H1 (cell line): ENCODE results near the gene PRRT1. TPM values are rescaled to one million over a fixed set of nuclear protein-coding genes. Genes with fewer than 3 reads are reported as not detected.

Source experiments
- CTCF ChIA-PET: fragments of 300-600 bp; sonication (Branson Sonifier 250); formaldehyde crosslinking; loops from one replicate; lab custom pipeline; 2021; ENCODE audit not compliant: partially characterized antibody; lab: Charles Lee
- POLR2A ChIA-PET: fragments of 300-600 bp; sonication (Branson Sonifier 250); formaldehyde crosslinking; loops from one replicate; lab custom pipeline; 2021; ENCODE audit warnings: inconsistent platforms; ENCODE audit not compliant: partially characterized antibody; lab: Charles Lee
- DNase-seq, 2 experiments: peaks; one replicate each; pipeline versions ENCODE4 v3.0.0 to v3.0.0-alpha.2; 2010 to 2022; ENCODE audit warnings: low spot score in 2 of 2, low read depth in 1 of 2, mixed read lengths in 1 of 2
- FAIRE-seq: peaks from 2 replicates; lab custom pipeline; 2011; peaks lifted over from hg19 to GRCh38; lab: Jason Lieb, UNC
- H2AFZ ChIP-seq: 2 replicates; pipeline ENCODE4 v1.8.1; 2012; ENCODE audit warnings: low read length, inconsistent platforms
- H2AK5ac ChIP-seq: 2 replicates; pipeline ENCODE4 v1.6.1; 2013; ENCODE audit warnings: low read depth, low read length
- H2BK120ac ChIP-seq: replicated peaks from 2 replicates; pipeline ENCODE3; 2013; ENCODE audit warnings: low read depth, low read length, inconsistent platforms
- H2BK12ac ChIP-seq: 2 replicates; pipeline ENCODE4 v1.6.1; 2013; ENCODE audit warnings: low read depth, low read length
- H2BK15ac ChIP-seq: 2 replicates; pipeline ENCODE4 v1.6.1; 2013; ENCODE audit warnings: low read length
- H2BK20ac ChIP-seq: 2 replicates; pipeline ENCODE4 v1.6.1; 2013; ENCODE audit warnings: low read length
- H2BK5ac ChIP-seq: 2 replicates; pipeline ENCODE4 v1.6.1; 2013; ENCODE audit warnings: low read depth, low read length
- H3K14ac ChIP-seq: 2 replicates; pipeline ENCODE4 v1.6.1; 2013; ENCODE audit warnings: inconsistent platforms; ENCODE audit not compliant: insufficient read length
- H3K18ac ChIP-seq: 2 replicates; pipeline ENCODE4 v1.6.1; 2013; ENCODE audit warnings: low read length; ENCODE audit errors: extremely low read depth
- H3K23ac ChIP-seq: 2 replicates; pipeline ENCODE4 v1.6.1; 2013; ENCODE audit warnings: inconsistent platforms; ENCODE audit not compliant: insufficient read length
- H3K23me2 ChIP-seq: 2 replicates; pipeline ENCODE4 v1.6.1; 2013; ENCODE audit warnings: low read depth, low read length
- H3K27ac ChIP-seq: 2 replicates; pipeline ENCODE4 v1.6.1; 2011; ENCODE audit warnings: low read depth, low read length, inconsistent platforms
- H3K27me3 ChIP-seq, 4 experiments: replicated peaks in 1 of 4; 1 replicate in 1 of 4; 2 replicates in 3 of 4; pipeline versions ENCODE4 v1.6.1 to v1.8.1; 2011 to 2013; ENCODE audit warnings: low read length in 3 of 4, mild to moderate bottlenecking in 3 of 4, inconsistent platforms in 2 of 4, mixed read lengths in 2 of 4, moderate library complexity in 1 of 4; ENCODE audit not compliant: control insufficient read depth in 3 of 4, insufficient read depth in 3 of 4; ENCODE audit errors: extremely low read depth in 1 of 4
- H3K36me3 ChIP-seq, 4 experiments: 2 replicates each; pipeline versions ENCODE4 v1.6.1 to v1.8.1; 2011 to 2013; ENCODE audit warnings: mild to moderate bottlenecking in 4 of 4, low read length in 3 of 4, moderate library complexity in 2 of 4, control low read depth in 1 of 4, inconsistent platforms in 1 of 4; ENCODE audit not compliant: insufficient read depth in 4 of 4, control insufficient read depth in 2 of 4
- H3K4ac ChIP-seq: replicated peaks from 2 replicates; pipeline ENCODE3; 2013; ENCODE audit warnings: low read length, low read depth, mixed read lengths, inconsistent platforms; ENCODE audit not compliant: insufficient read length
- H3K4me1 ChIP-seq, 4 experiments: replicated peaks in 1 of 4; 1 replicate in 1 of 4; 2 replicates in 3 of 4; pipeline versions ENCODE4 v1.6.1 to v1.8.1; 2011 to 2013; ENCODE audit warnings: low read length in 3 of 4, inconsistent platforms in 2 of 4, mixed read lengths in 1 of 4; ENCODE audit not compliant: insufficient read depth in 4 of 4, control insufficient read depth in 3 of 4
- H3K4me2 ChIP-seq, 2 experiments: 2 replicates each; pipeline versions ENCODE4 v1.6.1 to v1.8.1; 2011 to 2013; ENCODE audit warnings: low read depth in 2 of 2, low read length in 2 of 2, control low read depth in 1 of 2, inconsistent platforms in 1 of 2, mild to moderate bottlenecking in 1 of 2; ENCODE audit not compliant: insufficient read depth in 1 of 2
- H3K4me3 ChIP-seq, 4 experiments: fragments of 200-600, 300-600 bp in 1 of 4; sonication (generic), shearing (Covaris generic), sonication (Bioruptor Twin) in 1 of 4; 2 replicates each; pipeline versions ENCODE4 v1.5.1 to v1.8.1; 2011 to 2016; ENCODE audit warnings: low read length in 4 of 4, low read depth in 3 of 4, control low read depth in 2 of 4, inconsistent platforms in 2 of 4, mild to moderate bottlenecking in 2 of 4, mixed read lengths in 1 of 4, moderate library complexity in 1 of 4; ENCODE audit not compliant: insufficient read depth in 2 of 4; ENCODE audit errors: extremely low read depth in 1 of 4
- H3K56ac ChIP-seq: replicated peaks from 2 replicates; pipeline ENCODE3; 2013; ENCODE audit warnings: low read depth, mild to moderate bottlenecking, mixed read lengths, low read length, inconsistent platforms; ENCODE audit not compliant: insufficient read length
- H3K79me1 ChIP-seq: 2 replicates; pipeline ENCODE4 v1.6.1; 2013; ENCODE audit warnings: low read depth, low read length, control low read depth
- H3K79me2 ChIP-seq, 2 experiments: 2 replicates each; pipeline versions ENCODE4 v1.6.1 to v1.8.1; 2012 to 2013; ENCODE audit warnings: low read length in 2 of 2, mild to moderate bottlenecking in 2 of 2, inconsistent platforms in 1 of 2; ENCODE audit not compliant: insufficient read depth in 2 of 2, control insufficient read depth in 1 of 2
- H3K9ac ChIP-seq, 4 experiments: replicated peaks in 1 of 4; 1 replicate in 1 of 4; 2 replicates in 3 of 4; pipeline versions ENCODE4 v1.6.1 to v1.8.1; 2011 to 2013; ENCODE audit warnings: low read depth in 3 of 4, low read length in 3 of 4, control low read depth in 2 of 4, mild to moderate bottlenecking in 2 of 4, moderate library complexity in 2 of 4, inconsistent platforms in 1 of 4; ENCODE audit errors: extremely low read depth in 1 of 4
- H3K9me3 ChIP-seq, 2 experiments: 2 replicates each; pipeline versions ENCODE4 v1.6.1 to v1.8.1; 2012 to 2013; ENCODE audit warnings: mild to moderate bottlenecking in 2 of 2, moderate library complexity in 2 of 2, control low read depth in 1 of 2, inconsistent platforms in 1 of 2, low read depth in 1 of 2, low read length in 1 of 2, mixed read lengths in 1 of 2; ENCODE audit not compliant: insufficient read depth in 2 of 2
- H4K20me1 ChIP-seq, 2 experiments: replicated peaks in 1 of 2; 2 replicates each; pipeline versions ENCODE3 to v1.8.1; 2011 to 2013; ENCODE audit warnings: inconsistent platforms in 2 of 2, low read length in 2 of 2, mild to moderate bottlenecking in 1 of 2; ENCODE audit not compliant: insufficient read depth in 2 of 2, control insufficient read depth in 1 of 2
- H4K5ac ChIP-seq: 2 replicates; pipeline ENCODE4 v1.6.1; 2013; ENCODE audit warnings: low read length, low read depth, mixed read lengths, inconsistent platforms; ENCODE audit not compliant: insufficient read length
- H4K8ac ChIP-seq: 2 replicates; pipeline ENCODE4 v1.8.0; 2013; ENCODE audit warnings: mild to moderate bottlenecking, moderate library complexity, low read length, inconsistent platforms; ENCODE audit not compliant: insufficient read depth; ENCODE audit errors: extremely low read depth
- H4K91ac ChIP-seq: replicated peaks from 2 replicates; pipeline ENCODE3; 2013; ENCODE audit warnings: low read length, mixed read lengths, inconsistent platforms; ENCODE audit not compliant: insufficient read length
- ASH2L ChIP-seq: fragments of 200-600, 300-600 bp; sonication (generic); IDR thresholded peaks from one replicate; pipeline ENCODE4 v1.7.1; 2017; ENCODE audit warnings: low read length
- FOSL1 ChIP-seq: IDR thresholded peaks from 2 replicates; pipeline ENCODE4 v1.6.1; 2011; ENCODE audit warnings: mild to moderate bottlenecking, low read depth, low read length, moderate library complexity; ENCODE audit not compliant: insufficient read depth
- GABPA ChIP-seq: IDR thresholded peaks from 2 replicates; pipeline ENCODE4 v1.6.1; 2011; ENCODE audit warnings: mild to moderate bottlenecking, low read length, moderate library complexity, borderline replicate concordance; ENCODE audit not compliant: insufficient read depth
- HDAC6 ChIP-seq: IDR thresholded peaks from one replicate; pipeline ENCODE4 v1.7.1; 2012; ENCODE audit warnings: low read depth, mild to moderate bottlenecking, inconsistent platforms, low read length, moderate library complexity
- POLR2AphosphoS5 ChIP-seq: IDR thresholded peaks from 2 replicates; pipeline ENCODE4 v1.6.1; 2011; ENCODE audit warnings: low read depth, low read length
- RBBP5 ChIP-seq: IDR thresholded peaks from 2 replicates; pipeline ENCODE4 v1.7.1; 2012; ENCODE audit warnings: low read depth, mild to moderate bottlenecking, inconsistent platforms, low read length, moderate library complexity, borderline replicate concordance
- RFX5 ChIP-seq: IDR thresholded peaks from 2 replicates; pipeline ENCODE4 v1.6.1; 2011; ENCODE audit warnings: low read depth, low read length, improper control_type of control experiment, borderline replicate concordance
- SRF ChIP-seq: IDR thresholded peaks from 2 replicates; pipeline ENCODE4 v1.6.1; 2011; ENCODE audit warnings: mild to moderate bottlenecking, low read depth, low read length, moderate library complexity
- SUZ12 ChIP-seq: fragments of 200-600 bp; sonication (generic); IDR thresholded peaks from 2 replicates; pipeline ENCODE4 v1.6.1; 2012; ENCODE audit warnings: mild to moderate bottlenecking, inconsistent platforms, low read length, moderate library complexity, mixed read lengths
- TAF7 ChIP-seq: optimal IDR thresholded peaks from 2 replicates; pipeline ENCODE3; 2011; ENCODE audit warnings: low read depth, mild to moderate bottlenecking, inconsistent platforms, low read length, moderate library complexity, borderline replicate concordance
- TEAD4 ChIP-seq: IDR thresholded peaks from 2 replicates; pipeline ENCODE4 v1.6.1; 2012; ENCODE audit warnings: low read depth, low read length, inconsistent platforms, mixed read lengths
- YY1 ChIP-seq: IDR thresholded peaks from 2 replicates; pipeline ENCODE4 v1.6.1; 2011; ENCODE audit warnings: low read depth, mild to moderate bottlenecking, low read length
- WGBS, 2 experiments: shearing (Covaris generic) in 1 of 2; methylation state at CpG; one replicate each; pipeline versions ENCODE4 v1.1.6 to v1.1.7; 2013 to 2015; ENCODE audit warnings: low lambda C conversion rate in 2 of 2, mixed read lengths in 2 of 2, inconsistent platforms in 1 of 2, low coverage in 1 of 2, missing lambda C conversion rate in 1 of 2; ENCODE audit not compliant: insufficient replicate concordance in 2 of 2, insufficient coverage in 1 of 2, insufficient read length in 1 of 2; ENCODE audit errors: extremely low coverage in 1 of 2, missing lambda C conversion rate in 1 of 2; 5-methylcytosine and 5-hydroxymethylcytosine counted together
- polyA plus RNA-seq, 7 experiments: library from polyadenylated mRNA; depleted of rRNA in 3 of 7; stranded (reverse) in 5 of 7; unstranded in 2 of 7; fragments of >200 nt in 5 of 7; fragments of 200-250 nt in 2 of 7; gene quantifications; 1 replicate in 5 of 7; 2 replicates in 1 of 7; 4 replicates in 1 of 7; pipeline versions ENCODE4 v1.2.1 to v1.2.3, GENCODE V29; 2011 to 2013; ENCODE audit warnings: missing spikeins in 2 of 7, mixed read lengths in 2 of 7
- total RNA-seq: library from RNA; stranded (reverse); fragmentation: NEBNext Ultra II Directional; extraction: Animal tissue kit (Norgen Biotek cat#: 25700); gene quantifications from 2 replicates; pipeline ENCODE4 v1.2.1, GENCODE V29; 2021

Gene PRRT1
- total and polyA plus RNA-seq, 2 of the 8 experiments (the other 6 are each of a cell fraction or from before 2014, with no cell fraction given) = 0.71 to 2.8 TPM

GRCh38 chr6:32110632-32111031, 41.1 kb downstream of the PRRT1 start:
- Histone ChIP-seq H2AFZ (no peak overlapping the region), H4K8ac (no peak overlapping the region; the same call in 1 of the 2 replicates), H3K27me3 (peaks cover 0 to 11% (median 6%) of the 10 kb centered on the region in 4 experiments; a peak in 5 of 7 replicates), H2BK120ac (no peak overlapping the region), H3K79me1 (no peaks in the 10 kb centered on the region), H3K4ac (no peak overlapping the region), H2BK15ac (no peak overlapping the region), H3K36me3 (peaks cover 0 to 2% (median 0%) of the 10 kb centered on the region in 4 experiments; a peak in 2 of 8 replicates), H2BK12ac (0 out of 2 replicates have a peak overlapping the region, but pooled peaks have one; percentile 17), H2BK5ac (no peak overlapping the region), H3K4me2 (no peak overlapping the region), H4K91ac (no peak overlapping the region), H3K9me3 (no peaks in the 10 kb centered on the region), H3K18ac (no peak overlapping the region), H3K23me2 (no peaks in the 10 kb centered on the region), H2BK20ac (no peak overlapping the region), H4K5ac (no peak overlapping the region), H3K4me1 (peaks cover 2 to 15% (median 9%) of the 10 kb centered on the region in 4 experiments), H2AK5ac (peak overlapping the region; percentile 86; the same call in 1 of the 2 replicates), H3K79me2 (no peaks in the 10 kb centered on the region), H3K56ac (no peak overlapping the region), H3K14ac (no peak overlapping the region), H4K20me1 (peaks cover 3% of the 10 kb centered on the region in 2 experiments), H3K9ac (no peak overlapping the region), H3K27ac (no peak overlapping the region), H3K4me3 (no peak overlapping the region), H3K23ac (no peak overlapping the region)
- no peak for DNase-seq
- no peak for FAIRE-seq
- ChIA-PET POLR2A (interaction anchor here (0.7 to 3.0 kb wide), 17 partner anchors 11 to 139 kb away, joined by 3 to 16 read pairs (median 4); partner anchors contain the start of genes ATF6B, DXO and FKBPL), CTCF (interaction anchor here (0.6 to 6.0 kb wide), 8 partner anchors 7 to 62 kb away, joined by 3 to 49 read pairs (median 4); no protein-coding TSS in a partner anchor)
- no peak for TF ChIP-seq RFX5
- no peak for TF ChIP-seq HDAC6
- no peak for TF ChIP-seq GABPA
- no peak for TF ChIP-seq ASH2L
- TF ChIP-seq SUZ12 = no peak
- TF ChIP-seq RBBP5 = no peak
- no peak for TF ChIP-seq YY1
- no peak for TF ChIP-seq POLR2AphosphoS5
- TF ChIP-seq FOSL1 = no peak
- TF ChIP-seq TAF7 = no peak
- TF ChIP-seq TEAD4 = no peak
- no peak for TF ChIP-seq SRF
- 92% methylated on average over 7 of the region's 7 CpGs; no CpG with 5 or more reads in 1 of the 2 experiments for WGBS, 2 experiments
